ENCODE measurements around the gene GLIS1.

- TF ChIP-seq, protein P1, sequence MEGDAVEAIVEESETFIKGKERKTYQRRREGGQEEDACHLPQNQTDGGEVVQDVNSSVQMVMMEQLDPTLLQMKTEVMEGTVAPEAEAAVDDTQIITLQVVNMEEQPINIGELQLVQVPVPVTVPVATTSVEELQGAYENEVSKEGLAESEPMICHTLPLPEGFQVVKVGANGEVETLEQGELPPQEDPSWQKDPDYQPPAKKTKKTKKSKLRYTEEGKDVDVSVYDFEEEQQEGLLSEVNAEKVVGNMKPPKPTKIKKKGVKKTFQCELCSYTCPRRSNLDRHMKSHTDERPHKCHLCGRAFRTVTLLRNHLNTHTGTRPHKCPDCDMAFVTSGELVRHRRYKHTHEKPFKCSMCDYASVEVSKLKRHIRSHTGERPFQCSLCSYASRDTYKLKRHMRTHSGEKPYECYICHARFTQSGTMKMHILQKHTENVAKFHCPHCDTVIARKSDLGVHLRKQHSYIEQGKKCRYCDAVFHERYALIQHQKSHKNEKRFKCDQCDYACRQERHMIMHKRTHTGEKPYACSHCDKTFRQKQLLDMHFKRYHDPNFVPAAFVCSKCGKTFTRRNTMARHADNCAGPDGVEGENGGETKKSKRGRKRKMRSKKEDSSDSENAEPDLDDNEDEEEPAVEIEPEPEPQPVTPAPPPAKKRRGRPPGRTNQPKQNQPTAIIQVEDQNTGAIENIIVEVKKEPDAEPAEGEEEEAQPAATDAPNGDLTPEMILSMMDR (IDR thresholded peaks at IDR 0.05; ENCODE audit: borderline replicate concordance, extremely low read depth, low read length, poor library complexity, severe bottlenecking): no peak
- no peak for TF ChIP-seq EZH2 (IDR thresholded peaks at IDR 0.05; ENCODE audit: borderline replicate concordance, low read depth, low read length, severe bottlenecking)
Observed at GRCh38 chr1:53495633-53496345, 243.2 kb downstream of the GLIS1 start.

Data from DND-41 (cell line).